GM12875 (cell line): ENCODE data around the gene LRRC7.

Experiments
- H3K4me3 ChIP-seq: one replicate; pipeline ENCODE4 v1.5.1; 2011; ENCODE audit warnings: low read depth, low read length, control low read depth
- TF ChIP-seq, protein P1 (sequence below): IDR thresholded peaks from 2 replicates; pipeline ENCODE4 v1.5.1; 2011; ENCODE audit warnings: low read depth, mild to moderate bottlenecking, control low read depth, inconsistent platforms, low read length, moderate library complexity, borderline replicate concordance; ENCODE audit not compliant: insufficient read depth

LRRC7 gene

DNA sequence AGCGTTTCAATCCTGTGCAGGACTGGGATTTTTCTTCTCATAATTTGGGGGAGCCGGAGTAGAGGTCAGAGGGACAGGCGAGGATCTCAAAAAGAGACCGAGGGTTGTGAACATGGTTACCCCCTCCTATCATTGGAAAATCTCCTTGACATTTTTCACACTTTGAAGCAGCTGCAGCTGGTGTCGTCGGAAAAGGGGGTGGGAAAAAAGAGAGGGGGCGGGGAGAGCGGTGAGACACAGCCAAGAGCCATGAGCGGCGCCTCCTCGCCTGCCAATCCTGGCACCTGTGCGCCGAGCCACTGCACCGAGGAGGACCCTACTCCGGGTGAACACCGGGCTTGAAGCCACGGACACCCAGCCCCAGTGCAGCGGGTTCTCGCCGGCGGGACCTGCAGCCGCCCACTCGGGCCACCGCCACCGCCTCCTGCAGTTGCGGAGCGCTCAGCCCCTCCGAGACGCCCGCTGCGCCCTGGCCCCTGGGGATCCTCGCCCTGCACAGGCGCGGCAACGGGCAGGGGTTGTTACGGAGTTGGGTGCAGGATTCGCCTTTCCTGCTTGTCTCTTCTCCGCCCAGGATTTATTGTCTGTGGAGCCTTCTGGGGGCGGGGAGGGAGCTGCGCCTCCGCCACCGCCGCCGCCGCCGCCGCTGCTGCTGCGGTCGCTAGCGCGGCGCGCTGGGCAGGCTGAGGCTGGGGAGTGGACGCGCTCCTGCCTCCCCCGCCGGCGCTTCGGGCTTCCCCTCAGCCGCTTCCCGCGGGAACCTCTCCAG is at the start of gene LRRC7:
TSS of gene LRRC7 (plus strand) at position 271 of the 769 bp plus-strand sequence. CDS start 718 bp downstream, outside the sequence.
- H3K4me3 ChIP-seq: no peak within 1 kb of the TSS
- TF ChIP-seq, protein P1, sequence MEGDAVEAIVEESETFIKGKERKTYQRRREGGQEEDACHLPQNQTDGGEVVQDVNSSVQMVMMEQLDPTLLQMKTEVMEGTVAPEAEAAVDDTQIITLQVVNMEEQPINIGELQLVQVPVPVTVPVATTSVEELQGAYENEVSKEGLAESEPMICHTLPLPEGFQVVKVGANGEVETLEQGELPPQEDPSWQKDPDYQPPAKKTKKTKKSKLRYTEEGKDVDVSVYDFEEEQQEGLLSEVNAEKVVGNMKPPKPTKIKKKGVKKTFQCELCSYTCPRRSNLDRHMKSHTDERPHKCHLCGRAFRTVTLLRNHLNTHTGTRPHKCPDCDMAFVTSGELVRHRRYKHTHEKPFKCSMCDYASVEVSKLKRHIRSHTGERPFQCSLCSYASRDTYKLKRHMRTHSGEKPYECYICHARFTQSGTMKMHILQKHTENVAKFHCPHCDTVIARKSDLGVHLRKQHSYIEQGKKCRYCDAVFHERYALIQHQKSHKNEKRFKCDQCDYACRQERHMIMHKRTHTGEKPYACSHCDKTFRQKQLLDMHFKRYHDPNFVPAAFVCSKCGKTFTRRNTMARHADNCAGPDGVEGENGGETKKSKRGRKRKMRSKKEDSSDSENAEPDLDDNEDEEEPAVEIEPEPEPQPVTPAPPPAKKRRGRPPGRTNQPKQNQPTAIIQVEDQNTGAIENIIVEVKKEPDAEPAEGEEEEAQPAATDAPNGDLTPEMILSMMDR: no peak

DNA sequence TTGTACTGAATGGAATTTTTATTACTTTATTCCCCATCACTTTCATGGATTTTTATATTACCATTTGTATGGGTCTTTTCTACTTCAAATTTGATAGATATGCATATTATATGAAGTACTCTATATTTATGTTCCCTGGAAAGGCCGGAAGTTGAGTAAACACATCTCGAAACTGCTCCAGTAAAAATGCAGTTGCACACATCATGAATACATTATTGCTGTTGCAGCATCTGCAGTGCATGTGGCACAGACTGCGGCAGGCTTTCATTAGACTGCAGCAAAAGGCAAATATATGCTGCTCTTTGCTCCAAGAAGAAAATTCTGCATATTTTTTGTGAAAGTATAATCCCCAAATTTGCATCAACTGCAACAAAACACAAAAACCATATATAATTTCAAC is 48.7 kb upstream of the LRRC7 start:
- no peak overlapping the region for H3K4me3 ChIP-seq
- TF ChIP-seq, protein P1: no peak

DNA sequence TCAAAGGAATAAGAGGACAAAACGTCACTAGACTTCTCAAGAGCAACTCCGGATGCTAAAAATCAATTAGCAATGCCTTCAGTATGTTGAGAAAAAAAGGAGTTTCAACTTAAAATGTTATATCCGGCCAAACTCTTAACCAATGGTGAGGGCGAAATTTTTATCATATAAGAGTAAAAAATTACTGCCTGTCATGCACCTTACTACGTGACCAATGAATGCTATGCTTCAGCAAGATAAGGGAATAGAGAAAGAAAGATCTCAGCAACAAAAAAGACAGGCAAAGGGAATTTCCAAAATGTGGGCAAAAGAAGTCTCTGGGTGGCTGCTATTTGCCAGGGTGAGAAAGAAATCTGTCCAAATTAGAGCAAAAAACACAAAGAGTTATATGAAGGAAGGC is 47.4 kb upstream of the LRRC7 start:
- TF ChIP-seq, protein P1: no peak
- no peak overlapping the region for H3K4me3 ChIP-seq

DNA sequence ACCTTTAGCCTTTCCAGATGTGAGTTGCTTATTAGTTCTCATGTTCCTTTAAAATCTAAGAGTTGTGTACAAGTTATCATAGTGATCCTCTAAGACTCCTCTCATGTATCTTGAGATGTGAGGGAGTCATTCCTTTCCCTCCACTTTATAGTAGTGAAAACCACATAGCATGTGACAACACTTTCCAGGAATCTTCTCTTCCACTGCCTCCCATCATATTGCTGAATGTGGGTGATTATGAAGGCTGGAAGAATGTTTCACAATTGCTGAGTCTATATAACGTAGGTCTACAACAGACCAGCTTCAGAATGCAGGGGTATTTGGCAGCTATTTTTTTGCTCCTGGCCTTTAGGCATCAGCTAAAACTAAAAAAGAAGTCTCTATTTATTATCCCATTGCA is 44.7 kb upstream of the LRRC7 start:
- H3K4me3 ChIP-seq: no peak overlapping the region
- TF ChIP-seq, protein P1: no peak

DNA sequence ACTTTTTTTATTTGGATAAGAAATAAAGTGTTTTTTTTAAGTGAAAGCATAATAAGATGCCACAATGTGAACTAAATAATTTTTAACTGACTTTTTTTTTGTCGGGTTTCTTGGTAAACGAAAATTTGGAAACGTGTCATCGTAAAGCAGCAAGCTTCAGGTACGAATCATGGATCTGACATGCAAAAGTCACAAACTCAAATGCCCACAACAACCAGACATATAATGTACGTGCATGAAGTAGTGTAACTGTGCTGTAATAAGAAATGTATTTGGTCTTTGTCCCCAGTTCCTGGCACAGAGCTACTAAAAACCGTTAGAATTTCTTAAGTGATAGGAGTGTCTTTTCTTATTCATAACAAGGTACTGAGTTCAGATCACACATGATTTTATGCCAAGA is 44.3 kb upstream of the LRRC7 start:
- TF ChIP-seq, protein P1: no peak

DNA sequence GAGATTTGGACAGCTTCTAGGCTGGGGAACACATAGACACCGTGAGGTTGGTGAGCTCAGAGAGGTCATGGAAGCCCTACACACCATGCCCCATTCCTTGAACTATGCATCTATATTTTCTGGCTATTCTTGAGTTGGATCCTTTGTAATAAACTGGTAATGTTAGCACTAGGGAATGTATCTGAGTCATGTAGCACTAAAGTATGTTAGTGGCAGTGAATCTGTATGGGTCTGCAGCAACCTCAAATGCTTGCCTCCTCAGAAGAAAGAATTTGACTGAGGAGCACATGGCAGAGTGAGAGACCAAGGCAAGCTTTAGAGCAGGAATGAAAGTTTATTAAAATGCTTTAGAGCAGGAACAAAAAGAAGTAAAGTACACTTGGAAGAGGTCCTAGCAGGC is 43.7 kb upstream of the LRRC7 start:
- TF ChIP-seq, protein P1: no peak
- no peak overlapping the region for H3K4me3 ChIP-seq

More for the DNA sequence above, 44.3 kb upstream of the LRRC7 start:
- H3K4me3 ChIP-seq: no peak overlapping the region

DNA sequence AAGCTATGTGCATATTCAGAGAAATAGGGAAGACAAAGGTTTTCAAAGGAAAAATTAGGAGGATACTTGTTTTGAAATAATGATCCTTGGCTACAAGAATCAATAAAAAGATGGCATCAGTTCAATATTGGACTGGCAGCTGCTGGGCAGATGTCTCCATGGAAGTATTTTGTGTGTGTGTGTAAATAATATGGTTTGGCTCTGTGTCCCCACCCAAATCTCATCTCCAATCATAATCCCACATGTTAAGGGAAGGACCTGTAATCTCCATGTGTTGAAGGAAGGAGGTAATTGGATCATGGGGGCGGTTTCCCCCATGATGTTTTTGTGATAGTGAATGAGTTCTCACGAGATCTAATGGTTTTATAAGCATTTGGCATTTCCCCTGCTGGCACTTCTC is 40.4 kb upstream of the LRRC7 start:
- TF ChIP-seq, protein P1: no peak
- H3K4me3 ChIP-seq: no peak overlapping the region
